Measurements from ENCODE around the gene KRTAP12-1. TPM values are rescaled to one million over a fixed set of nuclear protein-coding genes. Genes with fewer than 3 reads are reported as not detected.
A peak's percentile ranks its signal among the peaks of the same experiment; 100 is the strongest.

The KRTAP12-1 gene
- total RNA-seq, 1 donor from 2014 or later: not detected

DNA sequence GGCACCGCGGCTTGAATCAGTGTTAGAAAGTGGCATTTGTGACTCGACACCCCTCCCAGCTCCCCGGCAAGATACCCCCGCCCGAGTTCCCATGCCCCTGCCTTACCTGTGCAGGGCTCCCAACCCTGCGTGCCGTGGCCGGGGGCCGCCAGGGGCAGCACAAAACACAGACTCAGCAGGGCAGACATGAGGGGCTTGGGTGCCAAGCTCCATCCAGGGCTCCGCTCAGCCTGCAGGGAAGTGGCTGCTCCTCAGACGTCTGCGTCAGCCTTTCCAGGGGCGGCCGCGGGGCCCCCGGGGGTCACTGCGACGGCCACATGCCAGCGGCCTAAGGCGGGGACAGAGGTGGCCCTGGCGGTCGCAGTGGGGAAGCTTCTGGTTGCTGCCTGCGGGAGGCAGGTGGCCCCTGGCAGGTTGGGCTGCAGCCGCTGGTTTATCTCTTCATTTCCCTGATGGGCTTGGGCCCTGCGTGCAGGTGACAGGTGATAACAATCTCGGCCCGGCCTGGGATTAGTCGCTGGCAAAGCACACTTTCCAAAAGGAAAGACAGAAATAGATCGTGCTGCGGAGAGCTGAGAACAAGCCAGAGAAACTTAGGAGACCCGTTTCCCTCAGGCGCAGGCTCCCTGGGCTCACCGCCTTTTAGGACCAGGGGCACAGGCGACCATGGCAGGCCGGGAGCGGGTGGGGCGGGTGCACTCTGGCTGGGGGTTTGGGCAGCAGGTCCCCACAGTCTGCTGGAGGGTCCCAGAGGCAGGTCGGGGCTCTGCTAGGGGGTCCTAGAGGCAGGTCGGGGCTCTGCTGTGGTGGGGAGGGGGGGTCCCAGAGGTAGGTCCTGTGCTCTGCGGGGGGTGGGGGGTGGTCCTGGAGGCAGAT, 29.6 kb upstream of the KRTAP12-1 start, which contains the start of gene TSPEAR:
TSS of gene TSPEAR (minus strand) at position 246 of the 876 bp plus-strand sequence. CDS start at position 188, 58 bp downstream.
- DNase-seq: no peak

DNA sequence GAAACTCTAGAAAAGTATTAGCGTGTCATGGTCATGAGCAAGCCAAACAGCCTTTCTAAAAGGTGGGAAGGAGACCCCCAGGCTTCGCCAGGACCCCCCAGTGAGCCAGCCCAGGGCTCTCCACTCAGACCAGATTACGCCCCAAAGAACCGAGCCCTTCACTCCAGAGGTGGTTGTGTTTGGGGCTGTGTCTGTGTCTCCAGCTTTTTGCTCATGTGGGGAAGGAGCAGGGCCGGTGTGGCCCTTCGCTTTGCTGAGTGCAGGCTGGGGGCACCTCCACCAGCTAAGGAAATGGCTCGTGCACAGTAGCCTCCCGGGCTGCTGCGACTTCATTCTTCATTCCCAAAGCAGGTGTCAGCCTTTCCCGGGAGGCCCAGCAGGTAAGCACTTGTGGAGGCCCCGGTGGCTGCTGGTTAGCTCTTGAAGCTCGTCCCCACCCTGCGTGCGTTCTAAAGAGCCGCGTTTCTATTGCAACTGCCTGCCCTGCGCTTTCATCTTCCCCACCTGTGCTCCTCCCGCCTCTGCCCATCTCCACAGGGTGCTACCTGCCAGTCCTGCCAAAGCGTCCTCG, 28.9 kb upstream of the KRTAP12-1 start:
- peak; percentile 37 for DNase-seq

DNA sequence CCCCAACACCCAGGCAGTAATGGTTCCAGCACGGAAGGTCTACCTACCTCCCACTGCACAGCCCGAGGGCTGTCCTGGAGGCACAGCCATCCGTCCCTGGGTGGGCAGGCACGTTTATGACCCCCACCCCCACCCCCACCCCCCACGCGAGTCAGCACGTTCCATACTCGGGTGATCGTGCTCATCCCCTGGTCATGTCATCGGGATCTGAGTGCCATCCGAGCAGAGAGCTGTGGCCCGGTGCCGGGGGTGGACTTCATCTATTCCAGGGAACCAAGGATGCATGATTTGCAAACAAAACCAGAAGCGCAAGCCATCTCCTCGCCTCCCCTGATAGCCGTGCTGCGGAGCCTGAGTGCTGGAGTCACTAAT, 28.3 kb upstream of the KRTAP12-1 start:
- DNase-seq: no peak

DNA sequence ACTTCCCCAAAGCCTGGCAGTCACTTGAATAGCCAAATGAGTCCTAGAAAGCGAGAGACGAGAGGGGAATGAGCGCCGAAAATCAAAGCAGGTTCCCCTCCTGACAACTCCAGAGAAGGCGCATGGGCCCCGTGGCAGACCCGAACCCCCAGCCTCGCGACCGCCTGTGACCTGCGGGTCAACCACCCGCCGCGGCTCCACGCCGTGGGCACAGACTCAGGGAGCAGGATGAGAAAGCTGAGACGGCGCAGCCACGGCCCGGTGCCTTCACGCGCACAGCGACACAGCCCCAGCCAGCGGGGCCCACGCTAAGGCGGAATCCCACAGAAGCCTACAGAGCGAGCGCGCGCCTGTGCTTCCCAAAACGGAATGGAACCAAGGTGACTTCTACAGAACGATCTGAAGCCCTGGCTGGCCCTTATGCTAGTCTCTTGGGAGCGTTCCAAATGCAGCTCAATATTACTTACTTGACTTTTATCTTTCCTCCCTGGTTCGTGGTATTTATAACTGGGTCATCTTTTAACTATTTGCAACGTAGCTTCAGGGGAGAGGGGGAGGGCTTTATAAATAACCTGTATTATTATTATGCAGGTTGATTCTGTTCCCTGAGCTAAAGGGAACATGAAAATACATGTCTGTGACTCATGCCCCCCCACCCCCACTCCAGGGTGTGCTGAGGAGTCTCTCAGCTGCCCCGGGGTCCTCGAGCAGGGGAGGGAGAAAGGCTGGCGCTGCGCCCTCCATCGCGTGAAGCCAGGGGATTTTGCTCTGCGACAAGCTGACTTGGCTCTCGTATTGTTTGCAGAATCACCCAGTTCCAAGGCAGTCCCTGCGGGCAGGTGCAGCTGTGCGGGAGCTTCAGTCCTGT, 27.7 kb upstream of the KRTAP12-1 start:
- DNase-seq: peak; percentile 53

DNA sequence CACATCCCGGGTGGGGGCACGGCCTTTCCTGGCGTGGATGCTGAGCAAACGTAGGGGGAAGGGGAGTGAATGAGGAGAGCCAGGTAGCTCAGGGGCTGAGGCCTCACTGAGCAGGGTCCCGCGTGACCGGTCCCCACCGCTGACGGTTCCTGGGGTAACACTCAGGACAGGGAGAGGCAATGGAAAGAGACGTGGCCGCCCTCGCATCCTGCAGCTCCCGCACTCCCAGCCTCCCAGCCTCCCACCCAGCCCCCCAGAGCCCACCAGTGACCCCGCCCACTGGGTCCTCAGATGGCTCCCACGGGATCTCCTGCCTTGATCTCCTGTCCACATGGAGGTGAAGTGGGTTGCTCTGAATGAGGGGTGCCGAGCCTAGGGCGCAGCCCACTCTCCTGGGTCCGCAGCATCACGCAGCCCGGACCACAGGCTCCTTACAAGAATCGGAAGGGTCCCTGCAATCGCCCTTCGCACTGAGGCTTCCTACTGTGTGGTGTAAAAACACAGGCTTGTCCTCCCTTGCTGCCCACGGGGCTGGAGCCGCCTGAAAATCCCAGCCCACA, 27.0 kb upstream of the KRTAP12-1 start:
- no peak for DNase-seq

DNA sequence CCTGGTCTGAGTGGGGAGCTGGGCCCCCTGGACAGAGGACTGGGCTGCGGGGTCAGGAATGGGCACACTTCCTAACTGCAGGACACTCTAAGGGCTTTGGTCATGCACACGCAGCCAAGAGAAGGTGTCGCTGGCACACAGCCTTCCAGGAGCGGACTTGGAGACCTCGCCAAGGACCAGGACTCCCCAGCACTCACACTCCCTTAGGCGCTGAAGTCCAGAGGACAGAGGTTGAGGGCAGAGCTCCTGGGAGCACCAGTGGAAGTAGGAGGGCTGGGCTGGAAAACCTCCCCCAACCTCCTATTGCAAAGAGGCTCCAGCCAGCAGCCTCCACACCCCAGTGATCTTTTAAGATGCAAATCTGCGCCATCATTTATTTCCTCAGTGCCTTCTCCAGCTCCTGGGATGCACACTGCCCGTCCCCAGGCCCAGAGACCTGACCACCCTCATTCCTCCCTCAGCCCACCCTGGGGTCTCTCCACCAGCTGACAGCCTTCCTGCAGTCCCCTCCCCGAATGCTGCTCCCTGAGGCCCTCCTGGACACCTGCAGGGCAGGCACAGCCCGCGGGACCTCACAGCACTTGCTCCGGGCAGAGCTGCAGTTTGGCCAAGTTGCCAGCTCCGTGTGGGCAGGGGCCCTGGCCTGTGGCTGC, 26.4 kb upstream of the KRTAP12-1 start:
- DNase-seq: no peak

DNA sequence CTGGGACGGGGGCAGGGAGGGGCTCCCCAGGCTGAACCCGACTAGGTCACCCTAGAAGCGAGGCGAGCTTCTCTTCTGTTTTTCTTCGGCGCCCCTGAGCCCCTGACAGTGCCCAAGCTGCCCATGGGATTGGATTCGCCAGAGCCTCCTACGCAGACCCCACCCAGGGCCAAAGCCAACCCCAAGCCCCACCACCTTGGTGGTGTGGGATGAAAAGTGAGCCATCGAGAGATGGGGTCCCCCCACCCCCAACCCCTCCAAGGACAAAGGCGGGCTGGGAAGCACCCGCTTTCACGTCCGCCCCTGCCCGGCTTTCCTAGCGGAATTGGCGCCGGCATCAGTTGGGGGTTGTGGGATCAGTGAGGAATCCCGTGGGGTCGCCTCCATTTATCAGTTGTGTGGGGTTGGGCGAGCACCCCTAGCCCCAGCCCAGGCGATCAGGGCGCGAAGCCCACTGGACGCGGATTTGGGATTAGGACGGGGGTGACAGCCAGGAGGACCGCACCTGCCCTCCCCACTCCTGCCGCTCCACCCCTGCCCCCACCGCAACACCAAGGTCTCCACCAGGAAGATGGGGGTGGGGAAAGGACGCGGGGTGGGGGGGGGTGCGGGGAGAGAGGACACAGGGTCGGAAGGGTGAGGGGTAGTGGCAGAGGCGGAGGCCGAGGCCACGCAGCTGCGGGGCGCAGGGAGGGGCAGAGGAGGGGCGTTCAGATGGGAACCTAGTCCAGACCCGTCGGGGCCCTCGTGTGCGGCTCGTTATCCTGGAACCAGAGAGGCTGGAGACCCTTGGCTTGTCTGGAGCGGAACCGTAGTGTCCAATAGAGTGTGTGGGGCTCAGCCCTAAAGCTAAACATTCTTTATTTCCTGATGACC, 25.0 kb upstream of the KRTAP12-1 start:
- DNase-seq: no peak

DNA sequence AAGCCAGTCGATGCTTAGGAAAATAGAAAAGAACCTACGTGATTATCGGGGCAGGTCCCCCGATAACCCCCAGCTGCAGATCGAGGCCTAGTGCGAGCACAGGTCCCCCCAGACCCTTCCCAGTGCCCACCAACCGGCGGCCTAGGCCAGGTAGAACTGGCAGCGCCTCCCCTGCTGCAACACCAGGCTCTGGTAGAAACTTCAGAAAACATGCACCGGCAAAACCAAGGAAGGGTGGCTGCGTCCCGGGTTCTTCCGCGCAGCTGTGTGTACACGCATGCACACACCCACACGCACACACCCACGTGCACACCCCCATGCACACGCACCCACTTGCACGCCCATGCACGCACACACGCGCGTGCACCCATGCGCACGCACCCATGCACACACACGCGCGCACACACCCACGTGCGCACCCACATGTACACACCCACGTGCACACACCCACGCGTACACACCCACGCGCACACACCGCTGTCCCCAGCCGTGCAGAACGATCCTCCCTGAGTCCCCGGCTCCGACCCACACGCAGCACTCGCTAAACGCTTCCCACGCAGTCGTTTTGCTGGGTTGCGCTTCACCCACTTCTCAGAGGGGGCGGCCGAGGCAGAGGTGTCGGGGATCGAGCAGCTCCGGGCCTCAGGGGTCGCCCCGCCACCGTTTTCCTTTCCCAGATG, 24.2 kb upstream of the KRTAP12-1 start:
- DNase-seq: no peak

DNA sequence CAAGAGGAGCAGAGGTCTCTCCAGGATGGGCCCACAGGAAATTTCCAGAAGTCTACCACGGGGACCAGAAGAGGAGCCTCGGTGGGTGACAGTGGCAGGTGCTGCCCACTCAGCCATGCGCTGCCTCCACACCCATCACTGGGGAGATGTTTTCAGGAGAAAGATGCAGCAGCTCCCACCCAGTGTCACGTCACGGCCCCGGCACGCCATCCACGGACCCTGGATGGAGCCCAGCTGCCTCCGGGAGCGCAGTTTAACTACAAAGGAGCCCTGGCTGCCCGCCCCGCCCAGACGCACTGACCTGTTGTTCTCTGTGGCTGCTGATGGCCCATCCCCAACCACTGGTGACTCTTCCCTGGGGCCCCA, 22.7 kb upstream of the KRTAP12-1 start:
- no peak for DNase-seq

DNA sequence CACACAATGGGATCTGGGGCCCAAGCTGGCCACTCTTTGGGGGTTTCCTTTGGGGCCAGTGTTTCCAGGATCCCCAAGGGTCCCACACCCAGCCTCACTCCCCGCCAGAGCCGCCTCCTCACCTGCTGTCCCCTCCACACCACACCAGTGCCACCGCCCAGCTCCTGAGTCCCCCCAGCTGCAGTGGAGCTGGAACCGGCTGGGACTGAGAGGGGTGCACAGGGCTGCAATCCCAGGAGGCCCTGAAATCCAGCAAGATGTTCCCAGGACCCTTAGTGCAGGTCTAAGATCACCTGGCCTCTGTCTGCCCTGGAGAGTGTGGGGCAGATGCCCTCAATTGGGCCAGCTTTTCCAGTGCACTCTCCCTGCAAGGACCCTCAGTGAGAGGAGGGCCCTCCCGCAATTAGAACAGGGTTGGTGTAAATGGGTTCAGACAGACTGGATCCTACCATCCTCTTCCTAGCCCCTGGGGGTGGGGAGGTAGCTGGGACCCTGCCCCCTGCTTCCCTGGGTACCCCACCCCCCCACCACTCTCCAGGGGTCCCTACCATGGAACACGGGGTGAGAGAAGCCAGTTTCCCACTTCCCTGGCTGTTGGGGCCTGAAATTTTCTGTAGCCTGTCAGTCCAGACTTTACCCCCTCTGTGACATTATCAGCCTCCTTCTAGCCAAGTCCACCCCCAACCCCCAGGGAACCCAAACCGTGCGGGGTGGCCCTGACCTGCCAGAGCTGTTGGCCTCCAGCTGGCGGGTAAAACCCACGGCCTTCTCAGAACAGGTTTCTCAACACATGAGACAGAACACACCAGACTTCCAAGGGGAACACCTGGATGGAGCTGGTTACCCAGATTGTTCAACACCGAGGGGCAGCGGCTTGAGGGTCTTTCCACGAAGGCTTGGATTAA, 22.0 kb upstream of the KRTAP12-1 start:
- DNase-seq: no peak

DNA sequence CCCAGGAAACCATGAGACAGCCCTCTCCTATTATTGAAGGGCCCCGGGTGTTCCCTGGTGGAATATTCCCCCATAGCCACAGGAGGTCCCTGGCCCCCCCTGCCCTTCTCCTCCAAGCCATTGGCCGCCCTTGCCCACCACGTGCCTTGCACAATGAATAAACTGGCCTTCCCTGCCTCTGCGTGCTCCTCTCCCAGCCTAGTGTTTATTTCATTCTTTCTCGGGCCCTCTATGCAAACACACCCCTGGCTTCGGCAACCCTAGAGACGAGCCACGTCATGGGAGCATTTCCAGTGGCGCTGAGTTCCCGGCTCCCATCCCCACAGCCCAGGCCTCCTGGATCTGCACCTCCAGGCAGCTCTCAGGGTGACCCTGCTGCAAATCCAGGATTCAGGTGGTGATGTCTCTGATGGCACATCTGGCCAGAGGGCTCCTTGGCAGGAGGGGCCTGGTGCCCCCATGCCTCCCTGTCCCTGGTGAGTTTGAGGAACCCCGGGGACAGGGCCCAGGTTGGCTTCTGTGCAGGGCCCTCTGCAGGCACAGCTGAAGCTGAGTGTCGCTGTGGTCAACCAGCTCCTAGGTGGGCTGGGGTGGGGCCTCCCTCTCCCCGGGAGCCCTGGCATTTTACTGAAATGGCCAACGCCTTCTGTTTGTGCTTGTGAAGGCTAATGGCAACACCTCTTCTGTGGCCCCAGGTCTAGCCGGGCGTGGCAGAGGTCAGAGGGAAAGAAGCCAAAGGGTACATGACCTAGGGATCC, 21.2 kb upstream of the KRTAP12-1 start:
- no peak for DNase-seq

DNA sequence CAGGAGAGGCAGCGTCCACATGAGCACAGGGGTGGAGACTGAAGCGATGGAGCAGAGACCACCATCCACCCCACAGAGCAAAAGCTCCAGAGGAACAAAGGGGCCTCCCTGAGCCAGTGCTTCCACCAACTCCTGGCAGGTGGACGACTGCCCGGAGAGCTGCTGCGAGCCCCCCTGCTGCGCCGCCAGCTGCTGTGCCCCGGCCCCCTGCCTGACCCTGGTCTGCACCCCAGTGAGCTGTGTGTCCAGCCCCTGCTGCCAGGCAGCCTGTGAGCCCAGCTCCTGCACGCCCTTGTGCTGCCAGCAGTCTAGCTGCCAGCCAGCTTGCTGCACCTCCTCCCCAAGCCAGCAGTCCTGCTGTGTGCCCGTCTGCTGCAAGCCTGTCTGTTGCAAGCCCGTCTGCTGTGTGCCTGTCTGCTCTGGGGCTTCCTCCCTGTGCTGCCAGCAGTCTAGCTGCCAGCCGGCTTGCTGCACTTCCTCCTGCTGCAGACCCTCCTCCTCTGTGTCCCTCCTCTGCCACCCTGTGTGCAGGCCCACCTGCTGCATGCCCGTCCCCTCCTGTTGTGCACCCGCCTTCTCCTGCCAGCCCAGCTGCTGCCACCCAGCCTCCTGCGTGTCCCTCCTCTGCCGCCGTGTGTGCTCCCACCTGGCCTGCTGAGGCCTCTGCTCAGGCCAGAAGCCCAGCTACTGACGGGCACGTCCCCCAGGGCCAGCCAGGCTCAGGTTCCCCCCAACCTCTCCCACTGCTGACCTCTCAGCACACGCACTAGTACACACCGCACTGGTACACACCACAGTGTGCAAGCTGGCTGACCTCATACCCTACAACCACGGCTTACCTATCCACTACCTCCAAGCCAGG, 20.4 kb upstream of the KRTAP12-1 start:
- no peak for DNase-seq

DNA sequence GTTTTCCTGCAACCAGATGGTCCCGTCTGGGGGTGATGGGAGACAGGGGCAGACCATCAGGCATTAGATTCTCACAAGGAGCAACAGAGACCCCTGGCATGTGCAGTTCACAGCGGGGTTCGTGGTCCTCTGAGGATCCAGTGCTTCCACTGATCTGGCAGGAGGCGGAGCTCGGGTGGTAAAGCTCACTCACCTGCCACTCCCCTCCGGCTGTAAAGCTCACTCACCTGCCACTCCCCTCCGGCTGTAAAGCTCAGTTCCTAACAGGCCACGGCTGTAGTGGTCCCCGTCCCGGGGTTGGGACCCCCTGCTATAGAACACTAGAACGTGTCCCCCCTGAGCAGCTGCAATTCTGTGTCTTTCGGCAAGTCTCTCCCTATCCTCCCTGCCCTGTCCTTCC, 19.6 kb upstream of the KRTAP12-1 start:
- DNase-seq: no peak

DNA sequence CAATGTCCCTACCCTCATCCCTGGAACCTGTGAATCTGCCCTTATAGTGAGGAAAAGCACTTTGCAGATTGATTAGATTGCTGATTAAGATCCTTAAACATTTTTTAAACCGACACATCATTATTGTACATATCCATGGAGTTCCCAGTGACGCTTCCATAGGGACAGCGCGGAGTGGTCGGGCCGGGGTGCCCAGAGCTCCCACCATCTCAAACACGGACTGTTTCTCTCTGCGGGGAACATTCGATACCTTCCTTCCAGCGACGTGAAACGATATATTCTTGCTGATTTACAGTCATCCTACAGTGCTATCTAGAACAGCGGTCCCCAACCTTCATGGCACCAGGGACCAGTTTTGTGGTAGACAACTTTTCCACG, 19.0 kb upstream of the KRTAP12-1 start:
- DNase-seq: no peak

DNA sequence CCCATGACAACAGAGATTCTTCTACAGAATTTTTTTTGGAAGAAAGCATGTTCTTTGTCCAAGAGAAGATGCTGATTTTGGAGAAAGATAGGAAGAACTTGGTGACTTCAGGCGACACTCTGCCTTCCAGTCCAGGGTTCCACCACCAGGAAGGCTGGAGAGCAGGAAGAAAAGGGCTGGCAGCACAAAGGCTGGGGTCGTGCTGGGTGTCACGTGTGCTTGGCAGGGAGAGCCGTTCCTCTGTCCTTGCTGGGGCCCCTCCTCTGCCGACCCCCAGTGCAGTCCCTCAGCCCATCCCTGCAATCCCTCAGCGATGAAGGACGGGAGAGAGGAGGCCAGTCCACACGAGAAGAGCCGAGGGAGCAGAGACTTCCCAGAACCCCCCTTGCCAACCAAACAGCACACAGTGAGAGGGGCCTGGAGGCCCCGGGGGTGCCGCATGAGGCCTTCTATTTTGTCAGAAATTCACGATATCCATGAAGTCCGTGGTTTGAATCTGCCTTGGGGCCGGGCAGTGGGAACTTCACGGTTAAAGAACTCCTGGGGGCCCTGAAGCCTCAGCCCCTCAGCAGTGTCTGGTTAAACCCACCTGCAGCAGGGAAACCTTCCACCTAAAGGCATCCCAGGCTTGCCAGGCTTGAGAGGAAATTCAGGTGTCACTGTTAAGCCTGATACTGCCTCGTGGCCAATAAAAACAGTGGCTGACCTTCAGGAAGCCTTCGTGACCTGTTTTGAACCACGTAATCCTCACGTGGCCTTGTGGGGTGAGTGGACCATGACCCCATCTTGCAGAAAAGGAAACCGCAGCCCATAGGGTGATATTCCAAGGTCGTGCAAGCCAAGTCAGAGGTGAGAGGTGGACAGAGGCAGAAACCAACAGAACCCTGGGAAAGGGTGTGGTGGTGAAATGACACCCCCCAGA, 18.4 kb upstream of the KRTAP12-1 start:
- DNase-seq: no peak

DNA sequence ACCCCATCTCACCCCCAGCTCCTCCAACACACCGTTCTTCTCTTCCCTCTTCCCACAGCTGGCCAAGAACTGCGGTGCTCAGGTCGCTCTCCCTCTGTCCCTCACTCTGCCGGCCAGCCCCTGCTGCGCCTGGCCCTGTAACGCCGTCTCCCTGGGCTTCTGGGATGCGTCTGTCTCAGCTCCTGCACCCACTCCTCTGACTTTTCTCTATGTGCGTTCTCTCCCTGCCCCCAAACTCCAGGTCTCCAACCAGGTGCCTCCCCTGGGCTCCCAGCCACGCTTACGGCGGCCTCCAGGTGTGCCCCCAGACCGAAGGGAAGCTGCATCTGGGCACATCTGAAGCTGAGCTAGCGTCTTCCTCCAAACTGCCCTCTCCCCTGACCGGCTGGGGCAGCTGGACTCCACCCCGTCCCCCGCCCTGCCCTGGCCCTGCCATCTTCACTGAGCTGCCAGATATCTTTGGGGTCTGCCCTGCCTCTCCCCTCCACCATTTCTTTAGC, 17.6 kb upstream of the KRTAP12-1 start:
- no peak for DNase-seq

Data from tongue (tissue), 2 donors.